BLaER1 (cell line): ENCODE measurements around the gene MGAT1.
"Not testable (repeated sequence)": the region's sequence is repeated elsewhere in the genome, so short reads cannot be mapped to it uniquely, and the experiment has no call there.

ENCODE experiments used
- H3K27ac ChIP-seq: shearing (Covaris generic); formaldehyde crosslinking; 2 replicates; pipeline ENCODE4 v1.8.1; 2022
- H3K27me3 ChIP-seq: shearing (Covaris generic); formaldehyde crosslinking; 2 replicates; pipeline ENCODE4 v1.8.1; 2022
- H3K36me3 ChIP-seq: shearing (Covaris generic); formaldehyde crosslinking; 2 replicates; pipeline ENCODE4 v1.8.1; 2022
- H3K4me1 ChIP-seq: shearing (Covaris generic); formaldehyde crosslinking; 2 replicates; pipeline ENCODE4 v1.8.1; 2022
- H3K4me2 ChIP-seq: shearing (Covaris generic); formaldehyde crosslinking; 2 replicates; pipeline ENCODE4 v1.8.1; 2022
- H3K4me3 ChIP-seq: shearing (Covaris generic); formaldehyde crosslinking; 2 replicates; pipeline ENCODE4 v1.8.1; 2022
- H3K9ac ChIP-seq: shearing (Covaris generic); formaldehyde crosslinking; 2 replicates; pipeline ENCODE4 v1.8.1; 2022
- H3K9me3 ChIP-seq: shearing (Covaris generic); formaldehyde crosslinking; 2 replicates; pipeline ENCODE4 v1.8.1; 2022
- H4K20me1 ChIP-seq: shearing (Covaris generic); formaldehyde crosslinking; 2 replicates; pipeline ENCODE4 v1.8.1; 2022
- Cebpa-rat ChIP-seq: shearing (Covaris generic); IDR thresholded peaks from 2 replicates; pipeline ENCODE4 v1.8.1; 2022

Gene MGAT1

DNA sequence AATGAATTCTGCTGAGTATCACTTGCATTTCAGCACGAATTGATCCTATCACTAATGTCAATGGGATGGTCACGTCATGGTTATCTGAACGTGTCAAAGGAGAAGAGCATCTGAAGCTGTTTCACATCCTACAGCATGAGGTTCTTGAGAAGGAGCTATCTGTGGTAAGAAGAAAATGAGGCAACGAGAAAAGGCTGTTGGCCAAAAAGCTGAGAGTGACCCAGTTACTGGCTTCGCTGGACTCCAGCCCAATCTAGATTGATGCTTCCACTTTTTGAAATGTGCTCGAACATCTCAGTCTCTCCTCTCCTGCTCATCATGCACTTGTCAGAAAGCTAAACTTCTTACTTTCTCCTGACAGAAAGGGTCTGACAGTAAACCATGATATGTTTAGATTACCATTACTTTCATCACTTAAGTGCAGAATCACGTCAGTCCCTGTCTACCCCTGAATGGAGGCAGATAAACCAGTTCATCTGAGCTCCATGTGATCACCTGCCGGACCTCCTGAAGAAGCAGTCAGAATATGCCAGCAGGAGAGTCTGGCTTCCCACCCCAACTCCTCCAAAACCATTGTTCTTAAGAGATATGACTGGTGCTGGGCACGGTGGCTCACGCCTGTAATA lies 22.5 kb downstream of the MGAT1 start:
- Histone ChIP-seq H3K27me3 (no peaks in the 10 kb centered on the region), H3K4me2 (no peak overlapping the region), H3K36me3 (no peaks in the 10 kb centered on the region), H3K4me3 (no peak overlapping the region), H3K4me1 (peaks cover 11% of the 10 kb centered on the region; the same call in 1 of the 2 replicates), H3K9me3 (0 out of 2 replicates have a peak, but pooled peaks cover 4% of the 10 kb centered on the region), H3K9ac (no peak overlapping the region), H3K27ac (no peak overlapping the region), H4K20me1 (peaks cover 5% of the 10 kb centered on the region; the same call in 1 of the 2 replicates)
- no peak for TF ChIP-seq Cebpa-rat

DNA sequence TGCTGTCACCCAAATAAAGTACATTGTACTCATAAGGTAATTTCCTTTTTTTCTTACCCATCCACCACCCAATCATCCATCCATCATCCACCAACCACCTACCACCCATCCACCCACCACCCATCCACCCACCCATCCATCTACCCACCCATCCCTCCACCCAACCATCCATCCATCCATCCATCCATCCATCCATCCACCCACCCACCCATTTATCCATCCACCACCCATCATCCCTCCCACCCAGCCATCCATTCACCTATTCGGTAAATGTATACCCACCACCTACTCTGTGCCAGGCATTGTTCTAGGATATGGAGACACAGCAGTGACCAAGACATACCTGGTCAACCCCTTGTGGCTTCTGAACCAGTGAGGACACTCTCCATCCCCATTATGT lies 25.1 kb downstream of the MGAT1 start:
- Histone ChIP-seq H3K36me3 (no peaks in the 10 kb centered on the region), H4K20me1 (no peaks in the 10 kb centered on the region), H3K4me2 (no peak overlapping the region), H3K27me3 (no peaks in the 10 kb centered on the region), H3K4me1 (0 out of 2 replicates have a peak, but pooled peaks cover 10% of the 10 kb centered on the region), H3K9me3 (peaks cover 5% of the 10 kb centered on the region), H3K9ac (no peak overlapping the region), H3K27ac (no peak overlapping the region), H3K4me3 (no peak overlapping the region)
- no peak for TF ChIP-seq Cebpa-rat

GRCh38 chr5:180776376-180776775 lies 26.2 kb downstream of the MGAT1 start:
- no peak for TF ChIP-seq Cebpa-rat
- no peaks in the 10 kb centered on the region for H4K20me1 ChIP-seq
- H3K4me3 ChIP-seq: no peak overlapping the region
- peaks cover 12% of the 10 kb centered on the region for H3K9me3 ChIP-seq
- 0 out of 2 replicates have a peak, but pooled peaks cover 10% of the 10 kb centered on the region for H3K4me1 ChIP-seq
- no peaks in the 10 kb centered on the region for H3K36me3 ChIP-seq
- H3K9ac ChIP-seq: no peak overlapping the region
- no peak overlapping the region for H3K27ac ChIP-seq
- no peaks in the 10 kb centered on the region for H3K27me3 ChIP-seq
- H3K4me2 ChIP-seq: no peak overlapping the region

GRCh38 chr5:180775624-180776023 lies 27.0 kb downstream of the MGAT1 start:
- H3K4me1 ChIP-seq: 0 out of 2 replicates have a peak, but pooled peaks cover 4% of the 10 kb centered on the region
- TF ChIP-seq Cebpa-rat: no peak
- peaks cover 12% of the 10 kb centered on the region for H3K9me3 ChIP-seq
- H3K9ac ChIP-seq: no peak overlapping the region
- H3K36me3 ChIP-seq: no peaks in the 10 kb centered on the region
- H4K20me1 ChIP-seq: no peaks in the 10 kb centered on the region
- H3K27ac ChIP-seq: no peak overlapping the region
- no peaks in the 10 kb centered on the region for H3K27me3 ChIP-seq
- H3K4me2 ChIP-seq: no peak overlapping the region
- H3K4me3 ChIP-seq: no peak overlapping the region

GRCh38 chr5:180771839-180772238 lies 30.8 kb downstream of the MGAT1 start:
- H3K9me3 ChIP-seq: peaks cover 24% of the 10 kb centered on the region
- no peak overlapping the region for H3K4me2 ChIP-seq
- H3K4me3 ChIP-seq: no peak overlapping the region
- TF ChIP-seq Cebpa-rat: no peak
- H3K27me3 ChIP-seq: no peaks in the 10 kb centered on the region
- no peaks in the 10 kb centered on the region for H3K36me3 ChIP-seq
- H3K9ac ChIP-seq: no peak overlapping the region
- H3K4me1 ChIP-seq: no peaks in the 10 kb centered on the region
- no peak overlapping the region for H3K27ac ChIP-seq
- H4K20me1 ChIP-seq: no peaks in the 10 kb centered on the region

GRCh38 chr5:180769821-180770220 lies 32.8 kb downstream of the MGAT1 start:
- H3K4me1 ChIP-seq: no peaks in the 10 kb centered on the region
- no peaks in the 10 kb centered on the region for H4K20me1 ChIP-seq
- no peaks in the 10 kb centered on the region for H3K27me3 ChIP-seq
- H3K27ac ChIP-seq: no peak overlapping the region
- H3K4me3 ChIP-seq: no peak overlapping the region
- H3K9ac ChIP-seq: no peak overlapping the region
- TF ChIP-seq Cebpa-rat: no peak
- no peaks in the 10 kb centered on the region for H3K36me3 ChIP-seq
- H3K9me3 ChIP-seq: peaks cover 30% of the 10 kb centered on the region
- no peak overlapping the region for H3K4me2 ChIP-seq

DNA sequence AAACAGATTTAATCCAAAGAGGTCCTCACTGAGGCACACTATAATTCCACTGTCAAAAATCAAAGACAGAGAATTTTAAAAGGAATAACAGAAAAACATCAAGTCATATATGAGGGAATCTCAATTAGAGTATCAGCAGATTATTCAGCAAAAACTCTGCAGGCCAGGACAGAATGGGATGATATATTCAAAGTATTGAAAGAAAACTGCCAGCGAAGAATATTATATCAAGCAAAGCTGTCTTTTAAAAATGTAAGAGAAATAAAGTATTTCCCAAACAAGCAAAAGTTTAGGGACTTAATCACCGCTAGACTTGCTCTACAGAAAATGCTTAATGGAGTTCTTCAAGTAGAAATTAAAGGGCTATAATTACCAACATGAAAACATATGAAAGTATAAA lies 47.0 kb downstream of the MGAT1 start:
- no peaks in the 10 kb centered on the region for H4K20me1 ChIP-seq
- TF ChIP-seq Cebpa-rat: no peak
- H3K9ac ChIP-seq: no peak overlapping the region
- H3K4me3 ChIP-seq: no peak overlapping the region
- no peak overlapping the region for H3K27ac ChIP-seq
- H3K36me3 ChIP-seq: no peaks in the 10 kb centered on the region
- no peak overlapping the region for H3K4me2 ChIP-seq
- no peaks in the 10 kb centered on the region for H3K27me3 ChIP-seq
- H3K4me1 ChIP-seq: no peaks in the 10 kb centered on the region
- peaks cover 25% of the 10 kb centered on the region for H3K9me3 ChIP-seq

DNA sequence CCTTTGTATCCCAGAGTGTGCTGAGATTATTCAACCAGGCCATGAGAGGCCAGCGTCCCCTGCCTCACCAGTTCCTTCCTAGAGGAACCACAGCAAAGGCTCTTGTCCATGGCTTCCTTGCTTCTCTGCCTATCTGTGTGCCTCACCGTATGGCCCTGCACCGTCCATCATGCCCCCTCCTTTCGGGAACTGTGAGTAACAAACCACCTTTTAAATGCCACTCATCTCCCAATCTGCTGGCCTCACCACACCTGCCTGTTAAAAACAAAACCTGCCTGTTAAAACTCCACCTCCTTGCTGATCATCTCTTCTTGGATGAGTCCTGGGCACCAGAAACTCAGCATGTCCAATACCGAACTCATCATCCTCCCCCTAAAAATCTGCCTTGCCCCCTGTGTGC lies 58.4 kb downstream of the MGAT1 start:
- Histone ChIP-seq H3K4me2 (no peak overlapping the region), H3K4me3 (no peak overlapping the region), H3K9me3 (no peaks in the 10 kb centered on the region), H3K9ac (no peak overlapping the region), H3K27me3 (no peaks in the 10 kb centered on the region), H3K36me3 (no peaks in the 10 kb centered on the region), H4K20me1 (no peaks in the 10 kb centered on the region), H3K27ac (no peak overlapping the region), H3K4me1 (no peaks in the 10 kb centered on the region)
- no peak for TF ChIP-seq Cebpa-rat

GRCh38 chr5:180742727-180743126 lies 59.9 kb downstream of the MGAT1 start:
- no peak for TF ChIP-seq Cebpa-rat
- H3K9ac ChIP-seq: no peak overlapping the region
- H3K36me3 ChIP-seq: no peaks in the 10 kb centered on the region
- no peak overlapping the region for H3K4me3 ChIP-seq
- no peak overlapping the region for H3K4me2 ChIP-seq
- H3K9me3 ChIP-seq: no peaks in the 10 kb centered on the region
- no peak overlapping the region for H3K27ac ChIP-seq
- H4K20me1 ChIP-seq: no peaks in the 10 kb centered on the region
- no peaks in the 10 kb centered on the region for H3K4me1 ChIP-seq
- no peaks in the 10 kb centered on the region for H3K27me3 ChIP-seq

GRCh38 chr5:180740953-180741352 lies 61.7 kb downstream of the MGAT1 start:
- not testable (repeated sequence) for H3K27me3 ChIP-seq, H3K9me3 ChIP-seq, H3K4me1 ChIP-seq, H4K20me1 ChIP-seq, H3K27ac ChIP-seq, H3K9ac ChIP-seq, H3K4me2 ChIP-seq, H3K36me3 ChIP-seq, H3K4me3 ChIP-seq

DNA sequence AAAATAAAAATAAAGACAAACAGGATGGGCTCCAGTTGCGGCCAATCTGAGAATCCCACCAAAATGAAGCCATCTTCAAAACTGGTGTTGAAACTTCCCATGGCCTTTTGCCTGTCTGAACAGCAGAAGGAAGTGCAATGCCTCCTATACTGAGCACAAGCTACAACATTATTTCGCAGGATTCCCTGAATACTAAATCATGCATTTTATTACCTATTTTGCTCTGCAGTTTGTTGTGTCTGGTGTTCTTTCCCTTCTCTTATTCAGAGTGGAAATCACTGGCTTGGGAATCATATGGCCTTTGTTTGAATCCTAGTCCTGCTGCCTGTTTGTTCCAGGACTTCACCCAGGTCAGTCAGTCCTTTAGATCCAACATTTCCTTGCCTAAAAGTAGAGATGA lies 62.6 kb downstream of the MGAT1 start, which contains the start of gene OR2Y1:
Gene OR2Y1 (minus strand): TSS at position 101 of the 400 bp plus-strand sequence. CDS start 0 bp downstream, at position 101.
- no peaks in the 10 kb centered on the region for H4K20me1 ChIP-seq
- no peak within 1 kb of the TSS for H3K9ac ChIP-seq
- H3K4me1 ChIP-seq: no peaks in the 10 kb centered on the region
- H3K36me3 ChIP-seq: no peaks in the 10 kb centered on the region
- no peak for TF ChIP-seq Cebpa-rat
- no peaks in the 10 kb centered on the region for H3K9me3 ChIP-seq
- no peak within 1 kb of the TSS for H3K4me3 ChIP-seq
- H3K27ac ChIP-seq: no peak within 1 kb of the TSS
- H3K4me2 ChIP-seq: no peak within 1 kb of the TSS
- H3K27me3 ChIP-seq: no peaks in the 10 kb centered on the region
